Measurements from ENCODE around the gene IFT27. TPM values are rescaled to one million over a fixed set of nuclear protein-coding genes. Genes with fewer than 3 reads are reported as not detected.

The IFT27 gene
- total RNA-seq, 1 experiment from 2014 or later: 19.9 TPM

- no peak overlapping the region for H3K4me2 ChIP-seq (ENCODE audit: low read length)
- no peaks in the 10 kb centered on the region for H3K79me2 ChIP-seq (ENCODE audit: low read length)
- no peak overlapping the region for H3K9ac ChIP-seq (ENCODE audit: low read length)
- BruUV-seq (replicated peaks): no TSS peak
- intact Hi-C loops (cut with micrococcal nuclease): no loop called here
- no peaks in the 10 kb centered on the region for H3K36me3 ChIP-seq (ENCODE audit: low read depth, low read length)
- no peaks in the 10 kb centered on the region for H3K4me1 ChIP-seq (ENCODE audit: insufficient read depth, low read length)
- no peak for ATAC-seq
- H3K9me3 ChIP-seq (ENCODE audit: low read length): no peaks in the 10 kb centered on the region
- no peak overlapping the region for H2AFZ ChIP-seq (ENCODE audit: low read length)
- H3K9me2 ChIP-seq (replicated peaks; ENCODE audit: low read length): no peaks in the 10 kb centered on the region
- H4K20me1 ChIP-seq (ENCODE audit: low read length): no peaks in the 10 kb centered on the region
- H3K4me3 ChIP-seq (ENCODE audit: low read length): no peak overlapping the region
- CTCF ChIA-PET: no interaction called here
- H3F3A ChIP-seq (ENCODE audit: low read length, unreplicated experiment): no peaks in the 10 kb centered on the region
- H3K27me3 ChIP-seq (ENCODE audit: low read length): peaks cover 32% of the 10 kb centered on the region; the same call in 1 of the 2 replicates
- TF ChIP-seq CTCF (conservative IDR thresholded peaks at IDR 0.05; ENCODE audit: low read depth, low read length) (no peak), EZH2 (IDR thresholded peaks at IDR 0.05; ENCODE audit: low read length, unreplicated experiment) (no peak), EZH2phosphoT487 (IDR thresholded peaks at IDR 0.05; ENCODE audit: borderline replicate concordance, low read length) (no peak)
- no peak for DNase-seq
- H3K27ac ChIP-seq (ENCODE audit: low read length): no peak overlapping the region
- POLR2A ChIA-PET (ENCODE audit: unreplicated experiment): no interaction called here
Measured at GRCh38 chr22:36807627-36808026, 31.7 kb upstream of the IFT27 start.

GRCh38 chr22:36806835-36807234, 30.9 kb upstream of the IFT27 start:
- Histone ChIP-seq H3K4me1 (ENCODE audit: insufficient read depth, low read length) (no peaks in the 10 kb centered on the region), H3F3A (ENCODE audit: low read length, unreplicated experiment) (no peaks in the 10 kb centered on the region), H3K9me3 (ENCODE audit: low read length) (no peaks in the 10 kb centered on the region), H3K79me2 (ENCODE audit: low read length) (no peaks in the 10 kb centered on the region), H3K9ac (ENCODE audit: low read length) (no peak overlapping the region), H3K4me2 (ENCODE audit: low read length) (no peak overlapping the region), H4K20me1 (ENCODE audit: low read length) (no peaks in the 10 kb centered on the region), H3K27me3 (ENCODE audit: low read length) (peaks cover 32% of the 10 kb centered on the region; the same call in 1 of the 2 replicates), H3K4me3 (ENCODE audit: low read length) (no peak overlapping the region), H3K27ac (ENCODE audit: low read length) (no peak overlapping the region), H3K9me2 (replicated peaks; ENCODE audit: low read length) (no peaks in the 10 kb centered on the region), H3K36me3 (ENCODE audit: low read depth, low read length) (no peaks in the 10 kb centered on the region), H2AFZ (ENCODE audit: low read length) (no peak overlapping the region)
- DNase-seq: no peak
- no TSS peak for BruUV-seq (replicated peaks)
- ChIA-PET POLR2A (ENCODE audit: unreplicated experiment) (no interaction called here), CTCF (no interaction called here)
- no peak for ATAC-seq
- no peak for TF ChIP-seq CTCF (conservative IDR thresholded peaks at IDR 0.05; ENCODE audit: low read depth, low read length)
- intact Hi-C loops (cut with micrococcal nuclease): no loop called here

DNA sequence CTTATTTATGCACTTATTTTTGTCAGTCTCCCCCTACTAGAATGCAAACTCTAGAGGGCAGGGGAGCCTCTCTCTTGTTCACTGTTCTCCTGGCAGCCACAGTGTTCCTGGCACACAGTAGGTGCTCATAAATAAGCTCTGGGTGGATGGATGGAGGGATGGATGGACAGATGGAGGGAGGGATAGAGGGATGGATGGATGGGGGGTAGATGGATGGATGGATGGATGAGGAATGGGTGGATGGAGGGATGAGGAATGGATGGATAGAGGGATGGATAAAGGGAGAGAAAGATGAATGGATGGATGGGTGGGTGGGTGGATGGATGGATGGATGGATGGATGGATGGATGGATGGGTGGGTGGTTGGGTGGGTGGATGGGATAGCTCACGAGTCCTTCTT, 27.4 kb upstream of the IFT27 start:
- no peak overlapping the region for H3K27ac ChIP-seq (ENCODE audit: low read length)
- peaks cover 32% of the 10 kb centered on the region; the same call in 1 of the 2 replicates for H3K27me3 ChIP-seq (ENCODE audit: low read length)
- ChIA-PET POLR2A (ENCODE audit: unreplicated experiment) (no interaction called here), CTCF (no interaction called here)
- H3K9me2 ChIP-seq (replicated peaks; ENCODE audit: low read length): no peaks in the 10 kb centered on the region
- ATAC-seq (no peak), DNase-seq (no peak)
- intact Hi-C loops (cut with micrococcal nuclease): no loop called here
- H4K20me1 ChIP-seq (ENCODE audit: low read length): no peaks in the 10 kb centered on the region
- H3K4me1 ChIP-seq (ENCODE audit: insufficient read depth, low read length): no peaks in the 10 kb centered on the region
- no peak overlapping the region for H3K4me2 ChIP-seq (ENCODE audit: low read length)
- TF ChIP-seq CTCF (conservative IDR thresholded peaks at IDR 0.05; ENCODE audit: low read depth, low read length): no peak
- TF ChIP-seq EZH2 (IDR thresholded peaks at IDR 0.05; ENCODE audit: low read length, unreplicated experiment): no peak
- no peak for TF ChIP-seq EZH2phosphoT487 (IDR thresholded peaks at IDR 0.05; ENCODE audit: borderline replicate concordance, low read length)
- H3K4me3 ChIP-seq (ENCODE audit: low read length): no peak overlapping the region
- no TSS peak for BruUV-seq (replicated peaks)
- no peaks in the 10 kb centered on the region for H3K79me2 ChIP-seq (ENCODE audit: low read length)
- H3K9me3 ChIP-seq (ENCODE audit: low read length): no peaks in the 10 kb centered on the region
- no peaks in the 10 kb centered on the region for H3F3A ChIP-seq (ENCODE audit: low read length, unreplicated experiment)
- H3K36me3 ChIP-seq (ENCODE audit: low read depth, low read length): no peaks in the 10 kb centered on the region
- no peak overlapping the region for H3K9ac ChIP-seq (ENCODE audit: low read length)
- H2AFZ ChIP-seq (ENCODE audit: low read length): no peak overlapping the region
